Calu3 (cell line): ENCODE measurements around the gene DUSP18. TPM values are rescaled to one million over a fixed set of nuclear protein-coding genes. Genes with fewer than 3 reads are reported as not detected.

Experiments
- BruUV-seq: library from RNA; stranded (reverse); fragments of 400-500 nt; replicated peaks from 2 replicates; lab custom pipeline; 2021; lab: Mats Ljungman, UMichigan
- CTCF ChIA-PET: fragments of 300-600 bp; sonication (Branson Sonifier 250); formaldehyde crosslinking; loops from one replicate; lab custom pipeline; 2022; ENCODE audit warnings: antibody characterized with exemption; lab: Charles Lee
- DNase-seq: peaks from one replicate; pipeline ENCODE4 v3.0.0; 2022
- H3K27ac Mint-ChIP-seq: one replicate; pipeline ENCODE4 v1.8.0; 2022; ENCODE audit warnings: mixed read lengths; ENCODE audit not compliant: unreplicated experiment
- H3K27me3 Mint-ChIP-seq: one replicate; pipeline ENCODE4 v1.8.0; 2022; ENCODE audit warnings: mixed read lengths; ENCODE audit not compliant: unreplicated experiment
- H3K36me3 Mint-ChIP-seq: one replicate; pipeline ENCODE4 v1.8.0; 2022; ENCODE audit warnings: mild to moderate bottlenecking, moderate library complexity, mixed read lengths; ENCODE audit not compliant: insufficient read depth, unreplicated experiment
- H3K4me1 Mint-ChIP-seq: one replicate; pipeline ENCODE4 v1.8.0; 2022; ENCODE audit warnings: mild to moderate bottlenecking, low read depth, mixed read lengths; ENCODE audit not compliant: unreplicated experiment
- H3K4me3 Mint-ChIP-seq: one replicate; pipeline ENCODE4 v1.8.0; 2022; ENCODE audit warnings: mild to moderate bottlenecking, low read depth, moderate library complexity, mixed read lengths; ENCODE audit not compliant: unreplicated experiment
- H3K9me3 Mint-ChIP-seq: one replicate; pipeline ENCODE4 v1.8.0; 2022; ENCODE audit warnings: low read depth, mixed read lengths; ENCODE audit not compliant: unreplicated experiment
- intact Hi-C: fragments of 100-400 bp; cut with micrococcal nuclease; formaldehyde crosslinking; loops from one replicate; pipeline ENCODE4 v1.10.0; 2022; ENCODE audit not compliant: unreplicated experiment
- total RNA-seq: library from RNA; stranded (reverse); gene quantifications from 2 replicates; pipeline ENCODE4 v1.2.3, GENCODE V29; 2022
- TF ChIP-seq, protein P1 (sequence below): fragments of 200-600 bp; IDR thresholded peaks from one replicate; pipeline ENCODE4 v1.8.0; 2022; ENCODE audit warnings: antibody characterized with exemption; ENCODE audit not compliant: unreplicated experiment

The DUSP18 gene
- total RNA-seq, 1 experiment from 2014 or later, result 11.6 TPM

DNA sequence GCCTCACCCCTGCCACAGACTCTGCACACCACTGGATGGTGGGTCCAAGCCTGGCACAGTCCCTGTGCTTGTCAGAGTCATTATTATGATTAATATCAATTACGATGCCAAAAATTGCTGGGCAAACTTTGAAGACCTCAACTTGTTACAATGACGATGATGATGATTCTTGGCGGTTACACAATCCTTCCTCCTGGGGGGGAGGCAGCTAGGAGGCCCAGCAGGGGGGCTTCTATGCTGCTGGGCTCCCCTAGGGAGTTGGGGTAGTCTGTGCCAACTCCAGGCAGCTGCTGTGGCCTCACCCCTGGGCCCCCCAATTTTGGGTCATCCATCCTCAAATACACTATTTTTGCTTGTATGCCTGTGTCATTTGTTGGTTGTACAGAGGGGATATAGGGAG lies 20.1 kb downstream of the DUSP18 start:
- TF ChIP-seq, protein P1, sequence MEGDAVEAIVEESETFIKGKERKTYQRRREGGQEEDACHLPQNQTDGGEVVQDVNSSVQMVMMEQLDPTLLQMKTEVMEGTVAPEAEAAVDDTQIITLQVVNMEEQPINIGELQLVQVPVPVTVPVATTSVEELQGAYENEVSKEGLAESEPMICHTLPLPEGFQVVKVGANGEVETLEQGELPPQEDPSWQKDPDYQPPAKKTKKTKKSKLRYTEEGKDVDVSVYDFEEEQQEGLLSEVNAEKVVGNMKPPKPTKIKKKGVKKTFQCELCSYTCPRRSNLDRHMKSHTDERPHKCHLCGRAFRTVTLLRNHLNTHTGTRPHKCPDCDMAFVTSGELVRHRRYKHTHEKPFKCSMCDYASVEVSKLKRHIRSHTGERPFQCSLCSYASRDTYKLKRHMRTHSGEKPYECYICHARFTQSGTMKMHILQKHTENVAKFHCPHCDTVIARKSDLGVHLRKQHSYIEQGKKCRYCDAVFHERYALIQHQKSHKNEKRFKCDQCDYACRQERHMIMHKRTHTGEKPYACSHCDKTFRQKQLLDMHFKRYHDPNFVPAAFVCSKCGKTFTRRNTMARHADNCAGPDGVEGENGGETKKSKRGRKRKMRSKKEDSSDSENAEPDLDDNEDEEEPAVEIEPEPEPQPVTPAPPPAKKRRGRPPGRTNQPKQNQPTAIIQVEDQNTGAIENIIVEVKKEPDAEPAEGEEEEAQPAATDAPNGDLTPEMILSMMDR, result no peak
- no TSS peak for BruUV-seq
- DNase-seq, result no peak
- CTCF ChIA-PET, result interaction anchor here (1.9 kb wide), 1 partner anchor 13 kb away, joined by 5 read pairs; no protein-coding TSS in a partner anchor
- H3K36me3 Mint-ChIP-seq, result no peaks in the 10 kb centered on the region
- no peak overlapping the region for H3K4me3 Mint-ChIP-seq
- peaks cover 6% of the 10 kb centered on the region for H3K4me1 Mint-ChIP-seq
- H3K27ac Mint-ChIP-seq, result no peak overlapping the region
- no peaks in the 10 kb centered on the region for H3K9me3 Mint-ChIP-seq
- H3K27me3 Mint-ChIP-seq, result no peaks in the 10 kb centered on the region
- intact Hi-C loops, result no loop called here

DNA sequence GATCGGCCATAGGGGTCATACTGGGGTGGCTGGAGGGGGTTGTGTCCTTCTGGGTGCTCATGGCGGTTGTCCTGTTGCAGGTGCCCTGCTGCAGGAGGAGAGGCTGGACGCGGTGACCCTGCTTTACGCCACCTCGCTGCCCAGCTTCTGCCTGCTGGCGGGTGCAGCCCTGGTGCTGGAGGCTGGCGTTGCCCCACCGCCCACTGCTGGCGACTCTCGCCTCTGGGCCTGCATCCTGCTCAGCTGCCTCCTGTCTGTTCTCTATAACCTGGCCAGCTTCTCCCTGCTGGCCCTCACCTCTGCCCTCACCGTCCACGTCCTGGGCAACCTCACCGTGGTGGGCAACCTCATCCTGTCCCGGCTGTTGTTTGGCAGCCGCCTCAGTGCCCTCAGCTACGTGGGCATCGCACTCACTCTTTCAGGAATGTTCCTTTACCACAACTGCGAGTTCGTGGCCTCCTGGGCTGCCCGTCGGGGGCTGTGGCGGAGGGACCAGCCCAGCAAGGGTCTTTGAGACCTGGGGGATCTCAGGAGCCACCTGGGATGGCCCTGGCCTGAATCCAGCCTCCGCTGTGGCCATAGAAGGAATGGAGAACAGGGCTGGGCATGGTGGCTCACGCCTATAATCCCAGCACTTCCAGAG lies 21.0 kb downstream of the DUSP18 start:
- no peak for DNase-seq
- CTCF ChIA-PET, result no interaction called here
- Mint-ChIP-seq H3K4me1 (peaks cover 6% of the 10 kb centered on the region), H3K27me3 (no peaks in the 10 kb centered on the region), H3K36me3 (no peaks in the 10 kb centered on the region), H3K27ac (no peak overlapping the region), H3K4me3 (no peak overlapping the region), H3K9me3 (no peaks in the 10 kb centered on the region)
- TF ChIP-seq, protein P1, result no peak
- no TSS peak for BruUV-seq
- intact Hi-C loops, result no loop called here

DNA sequence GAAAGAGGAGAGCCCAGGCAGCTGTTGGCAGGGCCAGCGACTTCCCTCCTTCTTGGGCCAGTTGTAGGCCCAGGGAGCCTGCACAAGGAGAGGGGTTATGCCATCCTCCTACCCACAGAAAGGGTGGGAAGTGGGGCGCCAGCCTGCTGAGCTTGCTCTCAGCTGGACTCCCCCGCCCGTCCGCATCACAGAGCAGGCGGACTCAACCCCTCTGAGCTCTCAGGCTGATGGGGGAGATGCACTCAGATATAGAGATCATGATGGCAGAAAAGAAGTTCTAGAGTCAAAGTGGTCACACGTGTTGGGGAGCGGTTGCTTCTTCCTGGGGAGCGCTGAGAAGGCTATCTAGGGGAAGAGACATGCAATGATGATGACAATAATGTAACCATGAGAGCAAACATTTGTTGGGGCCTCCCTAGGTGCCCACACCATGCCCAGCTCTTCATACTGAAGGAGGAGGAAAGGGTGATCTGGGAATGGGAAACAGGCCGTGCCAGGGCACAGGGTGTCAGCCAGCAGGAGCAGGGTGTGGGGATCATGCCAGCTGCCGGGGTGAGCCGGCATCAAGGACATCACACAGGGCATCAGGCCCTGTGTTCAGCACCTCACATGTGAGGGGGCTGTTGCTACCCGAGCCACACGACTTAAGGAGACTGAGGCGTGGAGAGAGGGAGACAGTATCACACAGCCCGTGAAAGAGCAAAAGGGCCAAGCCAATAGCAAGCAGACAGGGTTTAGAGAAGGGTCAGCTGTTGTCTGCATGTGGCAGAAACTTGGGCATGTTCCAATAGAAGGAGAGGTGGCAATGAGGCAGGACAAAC lies 24.4 kb downstream of the DUSP18 start:
- Mint-ChIP-seq H3K36me3 (no peaks in the 10 kb centered on the region), H3K27ac (no peak overlapping the region), H3K4me1 (no peaks in the 10 kb centered on the region), H3K27me3 (no peaks in the 10 kb centered on the region), H3K9me3 (peaks cover 3% of the 10 kb centered on the region), H3K4me3 (no peak overlapping the region)
- intact Hi-C loops, result no loop called here
- DNase-seq, result no peak
- TF ChIP-seq, protein P1, result no peak
- CTCF ChIA-PET, result interaction anchor here (0.6 kb wide), 1 partner anchor 23 kb away, joined by 4 read pairs; no protein-coding TSS in a partner anchor
- BruUV-seq, result no TSS peak

DNA sequence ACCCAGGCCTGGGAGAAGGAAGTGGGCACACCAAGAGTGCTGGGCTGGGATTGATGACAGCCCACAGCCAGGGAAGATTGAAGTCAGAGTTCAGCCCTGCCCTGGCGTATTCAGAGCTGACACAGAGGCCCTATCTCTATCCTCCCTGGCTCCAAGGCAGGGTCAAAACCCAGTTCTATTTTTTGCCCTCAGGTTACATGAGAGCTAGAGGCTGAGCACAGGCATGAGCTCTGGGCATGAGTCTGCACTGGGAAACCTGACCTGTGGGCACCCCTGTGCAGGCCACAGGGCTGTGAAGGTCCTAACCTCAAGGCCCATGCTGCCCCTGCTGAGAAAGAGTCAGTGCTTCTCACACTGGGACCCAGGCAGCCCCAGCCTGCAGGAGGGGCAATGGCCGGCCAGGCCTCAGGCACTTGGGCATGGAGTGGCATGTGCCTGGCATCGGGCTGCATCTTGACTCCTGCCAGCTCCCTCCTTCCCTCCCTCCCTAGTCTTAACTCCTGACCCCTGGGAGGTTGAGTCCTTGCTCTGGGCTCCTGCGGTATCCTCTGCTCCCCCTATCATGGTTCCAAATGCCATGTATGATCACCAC lies 26.7 kb downstream of the DUSP18 start:
- intact Hi-C loops, result no loop called here
- H3K9me3 Mint-ChIP-seq, result peaks cover 3% of the 10 kb centered on the region
- no peak overlapping the region for H3K27ac Mint-ChIP-seq
- no peak overlapping the region for H3K4me3 Mint-ChIP-seq
- CTCF ChIA-PET, result interaction anchor here (0.8 kb wide), 1 partner anchor 31 kb away, joined by 3 read pairs; no protein-coding TSS in a partner anchor
- H3K36me3 Mint-ChIP-seq, result peaks cover 6% of the 10 kb centered on the region
- DNase-seq, result no peak
- TF ChIP-seq, protein P1, result no peak
- peaks cover 4% of the 10 kb centered on the region for H3K4me1 Mint-ChIP-seq
- no peaks in the 10 kb centered on the region for H3K27me3 Mint-ChIP-seq
- BruUV-seq, result no TSS peak
